SK-N-MC (cell line): ENCODE measurements around the gene SYN1.

Experiments
- EZH2 ChIP-seq: fragments of 200-600 bp; sonication (generic); IDR thresholded peaks from one replicate; pipeline ENCODE4 v1.6.1; 2017; ENCODE audit warnings: antibody characterized with exemption
- FOXP2 ChIP-seq: optimal IDR thresholded peaks from 2 replicates; pipeline ENCODE3; 2011; ENCODE audit warnings: mild to moderate bottlenecking, moderate library complexity; ENCODE audit not compliant: insufficient read depth; ENCODE audit errors: extremely low read length, control extremely low read depth
- POLR2AphosphoS5 ChIP-seq: IDR thresholded peaks from 2 replicates; pipeline ENCODE4 v1.6.1; 2012; ENCODE audit warnings: mild to moderate bottlenecking, low read depth, low read length, borderline replicate concordance

- no peak for TF ChIP-seq EZH2
- TF ChIP-seq POLR2AphosphoS5 = no peak
- TF ChIP-seq FOXP2 = no peak
Observed at GRCh38 chrX:47523713-47524166, 95.9 kb downstream of the SYN1 start.
